Eye (tissue), 1 donor: ENCODE results near the gene CAPN12.

Source experiments
- DNase-seq: peaks from one replicate; pipeline ENCODE4 v3.0.0-alpha.2; 2015

CAPN12 gene

GRCh38 chr19:38693380-38694223 is 50.7 kb downstream of the CAPN12 start:
- peak; percentile 90 for DNase-seq

- DNase-seq = no peak
Observed at GRCh38 chr19:38692458-38693379, 51.6 kb downstream of the CAPN12 start.

DNA sequence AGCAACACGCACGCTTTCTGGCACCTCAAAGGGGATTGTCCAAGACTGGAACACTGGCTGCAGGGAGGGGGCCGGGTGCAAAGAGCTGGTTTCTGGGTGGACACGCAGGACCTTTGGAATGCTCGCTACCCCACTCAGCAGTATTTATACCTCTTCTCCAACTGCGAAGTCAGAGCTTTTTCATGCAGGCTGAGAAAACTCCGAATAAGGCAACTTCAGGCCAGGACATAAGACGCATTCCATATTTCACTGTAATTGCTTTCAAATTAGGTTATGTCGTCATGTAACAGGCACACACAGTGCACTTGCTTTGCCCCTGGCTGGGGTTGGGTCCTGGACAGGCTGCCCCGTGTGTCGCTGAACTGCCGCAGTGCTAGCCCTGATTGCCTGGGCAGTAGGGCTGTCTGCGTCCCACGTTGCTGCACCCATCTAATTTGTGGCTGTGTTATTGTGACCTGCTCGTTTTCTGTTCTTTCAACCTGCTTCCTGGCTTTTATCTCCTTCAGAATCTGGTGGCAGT is 52.3 kb downstream of the CAPN12 start:
- peak; percentile 58 for DNase-seq

DNA sequence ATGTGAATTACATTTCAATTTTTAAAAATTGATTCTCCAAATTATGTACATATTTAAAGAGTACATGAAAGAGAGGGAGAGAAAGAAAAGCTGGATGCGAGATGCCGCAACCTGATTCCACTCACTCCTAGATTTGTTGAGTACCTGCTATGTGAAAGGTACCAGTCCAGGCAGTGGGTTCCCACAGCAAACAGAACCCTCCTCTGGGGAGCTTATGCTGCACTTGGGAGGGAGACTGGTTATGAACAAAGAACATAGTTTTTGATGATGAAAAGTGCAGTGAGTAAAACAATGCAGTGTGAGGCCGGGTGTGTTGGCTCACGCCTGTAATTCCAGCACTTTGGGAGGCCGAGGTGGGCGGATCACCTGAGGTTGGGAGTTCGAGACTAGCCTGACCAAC is 53.4 kb downstream of the CAPN12 start:
- no peak for DNase-seq

DNA sequence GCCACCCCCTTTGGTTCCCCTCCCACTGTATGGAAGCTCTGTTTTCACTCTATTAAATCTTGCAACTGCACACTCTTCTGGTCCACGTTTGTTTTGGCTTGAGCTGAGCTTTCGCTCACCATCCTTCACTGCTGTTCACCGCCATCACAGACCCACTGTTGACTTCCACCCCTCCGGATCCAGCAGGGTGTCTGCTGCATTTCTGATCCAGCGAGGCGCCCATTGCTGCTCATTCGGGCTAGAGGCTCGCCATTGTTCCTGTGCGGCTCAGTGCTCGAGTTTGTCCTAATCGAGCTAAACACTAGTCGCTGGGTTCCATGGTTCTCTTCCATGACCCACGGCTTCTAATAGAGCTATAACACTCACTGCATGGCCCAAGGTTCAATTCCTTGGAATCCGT is 54.1 kb downstream of the CAPN12 start:
- DNase-seq = no peak

DNA sequence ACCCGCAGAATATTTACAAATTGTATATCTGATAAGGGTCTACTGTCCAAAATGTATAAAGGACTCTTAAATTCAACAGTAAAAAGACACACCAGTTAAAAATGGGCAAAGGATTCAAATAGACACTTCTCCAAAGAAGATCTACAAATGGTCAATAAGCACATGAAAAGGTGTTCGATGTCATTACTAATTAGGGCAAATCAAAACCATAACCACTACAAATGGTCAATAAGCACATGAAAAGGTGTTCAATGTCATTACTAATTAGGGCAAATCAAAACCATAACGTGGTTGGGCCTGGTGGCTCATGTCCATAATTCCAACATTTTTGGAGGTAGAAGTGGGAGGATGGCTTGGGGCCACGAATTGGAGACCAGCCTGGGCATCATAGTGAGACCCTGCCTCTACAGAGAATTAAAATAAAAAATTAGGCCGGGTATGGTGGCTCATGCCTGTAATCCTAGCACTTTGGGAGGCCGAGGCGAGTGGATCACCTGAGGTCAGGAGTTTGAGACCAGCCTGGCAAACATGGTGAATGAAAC is 56.4 kb downstream of the CAPN12 start:
- no peak for DNase-seq

DNA sequence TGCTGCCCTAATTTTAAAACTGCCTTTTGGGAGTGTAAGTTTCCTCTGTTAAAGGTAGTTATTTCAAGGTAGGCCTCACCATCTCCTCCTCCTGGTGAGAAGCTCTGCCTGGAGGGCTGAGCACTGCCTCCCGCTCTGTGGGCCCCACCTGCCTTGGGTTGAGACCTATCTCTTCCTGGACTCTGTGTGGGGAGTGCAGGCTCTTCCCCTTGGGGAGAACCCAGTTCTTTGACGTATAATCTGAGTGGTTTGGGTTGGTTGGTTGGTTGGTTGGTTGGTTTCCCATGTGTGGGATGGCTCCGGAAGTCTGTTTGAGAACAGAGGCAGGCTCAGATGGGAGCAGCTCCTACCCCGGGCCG is 57.8 kb downstream of the CAPN12 start:
- DNase-seq = no peak

DNA sequence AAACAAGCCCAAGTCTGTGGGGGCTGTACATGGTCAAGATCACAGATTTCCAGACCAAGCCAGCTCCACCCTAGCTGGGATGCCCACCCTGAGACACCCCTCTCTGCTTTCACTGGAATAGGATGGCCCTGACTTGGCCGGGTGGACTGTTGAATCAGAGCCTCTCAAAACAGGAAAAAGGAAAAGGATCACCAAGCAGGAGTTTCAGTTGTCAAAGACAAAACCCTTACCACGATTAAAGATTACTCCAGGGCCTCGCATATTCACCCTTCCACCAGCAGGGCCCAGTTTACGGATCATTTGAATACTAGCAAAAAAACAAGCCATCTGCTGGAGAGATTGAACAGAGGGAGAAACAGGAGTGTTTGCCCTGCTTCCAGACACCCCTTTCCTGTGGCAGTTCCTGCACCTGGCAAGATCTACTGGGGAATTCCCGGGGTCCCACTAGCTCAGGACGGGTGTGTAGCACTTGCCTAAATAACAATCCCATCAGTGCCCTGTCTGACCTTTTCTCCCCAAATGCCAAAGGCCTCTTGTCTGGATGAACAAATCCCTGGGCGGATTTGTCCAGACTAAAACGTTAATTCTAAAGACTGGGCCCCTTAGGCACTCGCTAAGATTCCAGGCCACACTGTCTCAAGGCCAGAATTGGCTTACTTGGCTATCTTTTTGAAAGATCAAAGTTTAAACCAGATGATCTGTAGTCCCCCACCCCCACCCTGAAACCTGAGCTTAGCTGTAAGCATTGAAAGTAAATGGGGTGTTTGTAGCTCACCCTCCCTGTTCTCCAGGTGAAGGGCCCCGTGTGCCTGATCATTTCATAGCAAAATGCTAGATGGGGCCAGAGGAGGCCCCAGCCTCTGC is 58.4 kb downstream of the CAPN12 start:
- DNase-seq = peak; percentile 61

GRCh38 chr19:38684862-38685665 is 59.2 kb downstream of the CAPN12 start:
- DNase-seq = no peak

- DNase-seq = no peak
Observed at GRCh38 chr19:38684078-38684861, 60.0 kb downstream of the CAPN12 start.

- DNase-seq = peak; percentile 65
Observed at GRCh38 chr19:38683393-38684077, 60.7 kb downstream of the CAPN12 start.

DNA sequence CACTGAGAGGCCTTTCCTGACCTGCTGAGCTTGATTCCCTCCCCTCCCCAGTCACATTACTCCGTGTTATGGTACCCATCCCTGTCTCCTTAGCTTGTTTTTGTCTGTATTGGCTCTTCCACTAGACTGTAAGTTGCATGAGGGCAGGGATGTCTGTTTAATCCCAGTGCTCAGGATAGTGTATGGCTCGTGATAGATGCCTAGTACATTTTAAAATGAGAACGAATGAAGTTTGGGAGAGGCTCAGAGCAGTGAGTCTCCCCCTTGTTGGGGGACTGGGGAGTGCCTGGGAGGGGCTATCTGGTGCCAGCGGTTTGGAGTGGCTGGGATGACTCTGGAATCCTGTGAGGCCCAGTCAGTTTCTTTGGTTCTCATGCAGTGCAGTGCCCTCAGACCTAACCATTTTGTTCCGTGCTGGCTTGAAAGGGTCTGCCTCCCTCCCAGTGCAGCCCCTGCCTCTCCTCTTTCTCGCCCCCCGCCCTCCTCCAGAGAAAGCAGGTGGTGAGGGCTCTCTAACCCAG is 61.3 kb downstream of the CAPN12 start:
- DNase-seq = no peak

- DNase-seq = no peak
Observed at GRCh38 chr19:38682195-38682867, 61.9 kb downstream of the CAPN12 start.
